Mesothelial cell of epicardium (in vitro differentiated cells): Measurements from ENCODE around the gene MYL11. TPM values are rescaled to one million over a fixed set of nuclear protein-coding genes. Genes with fewer than 3 reads are reported as not detected.

Source experiments
- DNase-seq, 2 experiments: peaks; one replicate each; pipeline ENCODE4 v3.0.0; 2021; ENCODE audit warnings: low spot score in 2 of 2; ENCODE audit not compliant: unreplicated experiment in 2 of 2
- H3K27ac Mint-ChIP-seq: 2 replicates; pipeline ENCODE4 v1.8.0; 2021; ENCODE audit warnings: mixed read lengths
- H3K27me3 Mint-ChIP-seq: 2 replicates; pipeline ENCODE4 v1.8.0; 2021; ENCODE audit warnings: low read depth, mixed read lengths
- H3K36me3 Mint-ChIP-seq: 2 replicates; pipeline ENCODE4 v1.8.0; 2021; ENCODE audit warnings: mixed read lengths
- H3K4me1 Mint-ChIP-seq: 2 replicates; pipeline ENCODE4 v1.8.0; 2021; ENCODE audit warnings: mixed read lengths
- H3K4me3 Mint-ChIP-seq: 2 replicates; pipeline ENCODE4 v1.8.0; 2021; ENCODE audit warnings: mild to moderate bottlenecking, moderate library complexity, mixed read lengths
- H3K9me3 Mint-ChIP-seq: 2 replicates; pipeline ENCODE4 v1.8.0; 2021; ENCODE audit warnings: mixed read lengths
- CTCF ChIP-seq: fragments of 200-600 bp; sonication (generic); IDR thresholded peaks from one replicate; pipeline ENCODE4 v1.5.0; 2021; ENCODE audit warnings: antibody characterized with exemption; ENCODE audit not compliant: unreplicated experiment
- total RNA-seq: library from RNA; stranded (reverse); gene quantifications from 3 replicates; pipeline ENCODE4 v1.2.1, GENCODE V29; 2021

The MYL11 gene
- total RNA-seq, 1 donor from 2014 or later = 4.4 TPM

GRCh38 chr16:30378236-30379157 is 3.9 kb downstream of the MYL11 start:
- H3K4me3 Mint-ChIP-seq = peak overlapping the region; percentile 87
- TF ChIP-seq CTCF = no peak
- no peaks in the 10 kb centered on the region for H3K27me3 Mint-ChIP-seq
- H3K36me3 Mint-ChIP-seq = peaks cover 2% of the 10 kb centered on the region
- peak overlapping the region; percentile 100 for H3K27ac Mint-ChIP-seq
- peaks cover 23% of the 10 kb centered on the region for H3K4me1 Mint-ChIP-seq
- DNase-seq = peak; percentile 98
- no peaks in the 10 kb centered on the region for H3K9me3 Mint-ChIP-seq

GRCh38 chr16:30379158-30379783 is 4.7 kb downstream of the MYL11 start:
- peak overlapping the region; percentile 87 for H3K4me3 Mint-ChIP-seq
- H3K27me3 Mint-ChIP-seq = no peaks in the 10 kb centered on the region

GRCh38 chr16:30380072-30380802 is 5.6 kb downstream of the MYL11 start:
- Mint-ChIP-seq H3K4me1 (peaks cover 23% of the 10 kb centered on the region), H3K4me3 (peak overlapping the region; percentile 87), H3K9me3 (no peaks in the 10 kb centered on the region), H3K27me3 (no peaks in the 10 kb centered on the region), H3K27ac (peak overlapping the region; percentile 4), H3K36me3 (peaks cover 2% of the 10 kb centered on the region)
- no peak for DNase-seq
- no peak for TF ChIP-seq CTCF

More at GRCh38 chr16:30379158-30379783, 4.7 kb downstream of the MYL11 start:
- Mint-ChIP-seq H3K36me3 (peaks cover 2% of the 10 kb centered on the region), H3K9me3 (no peaks in the 10 kb centered on the region), H3K4me1 (peaks cover 23% of the 10 kb centered on the region), H3K27ac (peak overlapping the region; percentile 100)
- no peak for DNase-seq
- no peak for TF ChIP-seq CTCF

- H3K4me1 Mint-ChIP-seq = peaks cover 18% of the 10 kb centered on the region
- H3K27ac Mint-ChIP-seq = no peak overlapping the region
- DNase-seq = no peak
- H3K4me3 Mint-ChIP-seq = peak overlapping the region; percentile 24
- TF ChIP-seq CTCF = no peak
- no peaks in the 10 kb centered on the region for H3K27me3 Mint-ChIP-seq
- peaks cover 2% of the 10 kb centered on the region for H3K36me3 Mint-ChIP-seq
- no peaks in the 10 kb centered on the region for H3K9me3 Mint-ChIP-seq
Measured at GRCh38 chr16:30380803-30381208, 6.2 kb downstream of the MYL11 start.

GRCh38 chr16:30381291-30382041 is 6.9 kb downstream of the MYL11 start:
- no peaks in the 10 kb centered on the region for H3K9me3 Mint-ChIP-seq
- no peak overlapping the region for H3K27ac Mint-ChIP-seq
- peaks cover 17% of the 10 kb centered on the region for H3K4me1 Mint-ChIP-seq
- no peaks in the 10 kb centered on the region for H3K27me3 Mint-ChIP-seq
- no peak for DNase-seq
- no peak overlapping the region for H3K4me3 Mint-ChIP-seq
- peaks cover 2% of the 10 kb centered on the region for H3K36me3 Mint-ChIP-seq
- TF ChIP-seq CTCF = no peak
